22Rv1 (cell line): ENCODE measurements around the gene SERPINB11.

ENCODE experiments used
- ZFX ChIP-seq: fragments of 450-650 bp; IDR thresholded peaks from 2 replicates; pipeline ENCODE4 v1.6.1; 2017; ENCODE audit warnings: antibody characterized with exemption, borderline replicate concordance
- TF ChIP-seq, protein P1 (sequence below): fragments of 450-650 bp; IDR thresholded peaks from 2 replicates; pipeline ENCODE4 v1.5.1; 2017; ENCODE audit warnings: mild to moderate bottlenecking

DNA sequence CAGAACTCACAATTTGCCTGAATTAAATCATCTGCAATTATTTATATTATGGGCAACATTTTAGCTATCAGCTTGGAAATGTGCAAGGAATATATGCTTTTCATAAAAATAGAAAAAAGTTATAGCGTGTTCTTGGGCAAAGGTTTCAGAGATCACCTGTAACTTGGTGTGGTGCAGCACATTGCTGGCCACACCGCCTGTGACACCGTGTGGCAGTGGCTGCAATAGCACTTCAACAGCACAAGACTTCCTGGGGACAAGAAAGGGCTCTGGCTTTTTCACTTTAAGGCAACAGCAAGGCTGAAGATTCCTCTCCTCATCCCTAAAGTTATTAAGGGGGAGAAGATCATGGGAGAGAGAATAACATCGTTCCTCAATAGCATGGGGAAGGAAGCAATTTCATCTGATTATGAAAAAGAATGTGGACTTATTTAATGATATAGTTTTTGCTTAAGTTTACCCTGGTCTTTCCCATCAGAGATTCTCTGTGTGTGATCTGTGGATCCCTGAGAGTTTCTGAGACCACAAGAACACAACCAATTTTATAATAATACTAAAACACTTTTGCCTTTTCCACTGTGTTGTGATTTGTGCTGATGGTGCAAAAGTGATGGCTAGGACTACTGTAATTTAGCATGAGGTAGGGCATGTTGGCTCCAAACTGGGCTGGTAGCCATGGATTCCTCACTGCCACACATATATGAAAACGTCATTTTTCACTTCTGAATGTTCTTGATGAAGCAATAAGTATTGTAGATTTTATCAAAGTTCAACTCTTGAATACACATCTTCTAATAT is 26.0 kb upstream of the SERPINB11 start:
- TF ChIP-seq, protein P1, sequence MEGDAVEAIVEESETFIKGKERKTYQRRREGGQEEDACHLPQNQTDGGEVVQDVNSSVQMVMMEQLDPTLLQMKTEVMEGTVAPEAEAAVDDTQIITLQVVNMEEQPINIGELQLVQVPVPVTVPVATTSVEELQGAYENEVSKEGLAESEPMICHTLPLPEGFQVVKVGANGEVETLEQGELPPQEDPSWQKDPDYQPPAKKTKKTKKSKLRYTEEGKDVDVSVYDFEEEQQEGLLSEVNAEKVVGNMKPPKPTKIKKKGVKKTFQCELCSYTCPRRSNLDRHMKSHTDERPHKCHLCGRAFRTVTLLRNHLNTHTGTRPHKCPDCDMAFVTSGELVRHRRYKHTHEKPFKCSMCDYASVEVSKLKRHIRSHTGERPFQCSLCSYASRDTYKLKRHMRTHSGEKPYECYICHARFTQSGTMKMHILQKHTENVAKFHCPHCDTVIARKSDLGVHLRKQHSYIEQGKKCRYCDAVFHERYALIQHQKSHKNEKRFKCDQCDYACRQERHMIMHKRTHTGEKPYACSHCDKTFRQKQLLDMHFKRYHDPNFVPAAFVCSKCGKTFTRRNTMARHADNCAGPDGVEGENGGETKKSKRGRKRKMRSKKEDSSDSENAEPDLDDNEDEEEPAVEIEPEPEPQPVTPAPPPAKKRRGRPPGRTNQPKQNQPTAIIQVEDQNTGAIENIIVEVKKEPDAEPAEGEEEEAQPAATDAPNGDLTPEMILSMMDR, result peak; percentile 80
- no peak for TF ChIP-seq ZFX
